Mesothelial cell of epicardium (in vitro differentiated cells): ENCODE data around the gene ITGAV. TPM values are rescaled to one million over a fixed set of nuclear protein-coding genes. Genes with fewer than 3 reads are reported as not detected.

Experiments
- DNase-seq, 2 experiments: peaks; one replicate each; pipeline ENCODE4 v3.0.0; 2021; ENCODE audit warnings: low spot score in 2 of 2; ENCODE audit not compliant: unreplicated experiment in 2 of 2
- H3K27ac Mint-ChIP-seq: 2 replicates; pipeline ENCODE4 v1.8.0; 2021; ENCODE audit warnings: mixed read lengths
- H3K27me3 Mint-ChIP-seq: 2 replicates; pipeline ENCODE4 v1.8.0; 2021; ENCODE audit warnings: low read depth, mixed read lengths
- H3K36me3 Mint-ChIP-seq: 2 replicates; pipeline ENCODE4 v1.8.0; 2021; ENCODE audit warnings: mixed read lengths
- H3K4me1 Mint-ChIP-seq: 2 replicates; pipeline ENCODE4 v1.8.0; 2021; ENCODE audit warnings: mixed read lengths
- H3K4me3 Mint-ChIP-seq: 2 replicates; pipeline ENCODE4 v1.8.0; 2021; ENCODE audit warnings: mild to moderate bottlenecking, moderate library complexity, mixed read lengths
- H3K9me3 Mint-ChIP-seq: 2 replicates; pipeline ENCODE4 v1.8.0; 2021; ENCODE audit warnings: mixed read lengths
- CTCF ChIP-seq: fragments of 200-600 bp; sonication (generic); IDR thresholded peaks from one replicate; pipeline ENCODE4 v1.5.0; 2021; ENCODE audit warnings: antibody characterized with exemption; ENCODE audit not compliant: unreplicated experiment
- total RNA-seq: library from RNA; stranded (reverse); gene quantifications from 3 replicates; pipeline ENCODE4 v1.2.1, GENCODE V29; 2021

The ITGAV gene
- total RNA-seq, 1 donor from 2014 or later = 100 TPM

- Mint-ChIP-seq H3K4me1 (peaks cover 66% of the 10 kb centered on the region), H3K27me3 (no peaks in the 10 kb centered on the region), H3K9me3 (no peaks in the 10 kb centered on the region), H3K4me3 (no peak overlapping the region), H3K27ac (peak overlapping the region; percentile 62), H3K36me3 (no peaks in the 10 kb centered on the region)
- no peak for DNase-seq
- TF ChIP-seq CTCF = no peak
Measured at GRCh38 chr2:186594001-186594722, 4.3 kb downstream of the ITGAV start.

- no peaks in the 10 kb centered on the region for H3K27me3 Mint-ChIP-seq
- DNase-seq = no peak
- no peaks in the 10 kb centered on the region for H3K9me3 Mint-ChIP-seq
- H3K4me1 Mint-ChIP-seq = peaks cover 69% of the 10 kb centered on the region
- no peaks in the 10 kb centered on the region for H3K36me3 Mint-ChIP-seq
- H3K4me3 Mint-ChIP-seq = no peak overlapping the region
- TF ChIP-seq CTCF = no peak
- H3K27ac Mint-ChIP-seq = peak overlapping the region; percentile 82
Measured at GRCh38 chr2:186595219-186595618, 5.4 kb downstream of the ITGAV start.

- Mint-ChIP-seq H3K27me3 (no peaks in the 10 kb centered on the region), H3K27ac (peak overlapping the region; percentile 73), H3K9me3 (no peaks in the 10 kb centered on the region), H3K36me3 (no peaks in the 10 kb centered on the region), H3K4me3 (no peak overlapping the region), H3K4me1 (peaks cover 49% of the 10 kb centered on the region)
- DNase-seq = no peak
- no peak for TF ChIP-seq CTCF
Measured at GRCh38 chr2:186599186-186599778, 9.4 kb downstream of the ITGAV start.

- Mint-ChIP-seq H3K27ac (no peak overlapping the region), H3K36me3 (peaks cover 5% of the 10 kb centered on the region), H3K4me1 (peaks cover 25% of the 10 kb centered on the region), H3K9me3 (no peaks in the 10 kb centered on the region), H3K4me3 (no peak overlapping the region), H3K27me3 (no peaks in the 10 kb centered on the region)
- DNase-seq = no peak
- no peak for TF ChIP-seq CTCF
Measured at GRCh38 chr2:186603286-186603685, 13.4 kb downstream of the ITGAV start.

GRCh38 chr2:186605041-186605440 is 15.2 kb downstream of the ITGAV start:
- H3K36me3 Mint-ChIP-seq = peaks cover 5% of the 10 kb centered on the region
- H3K4me1 Mint-ChIP-seq = peaks cover 28% of the 10 kb centered on the region
- no peaks in the 10 kb centered on the region for H3K9me3 Mint-ChIP-seq
- H3K27ac Mint-ChIP-seq = no peak overlapping the region
- no peaks in the 10 kb centered on the region for H3K27me3 Mint-ChIP-seq
- no peak for TF ChIP-seq CTCF
- no peak for DNase-seq
- no peak overlapping the region for H3K4me3 Mint-ChIP-seq
